Esophagus (tissue), 2 donors: ENCODE data around the gene BRI3. TPM values are rescaled to one million over a fixed set of nuclear protein-coding genes. Genes with fewer than 3 reads are reported as not detected.
A peak's percentile ranks its signal among the peaks of the same experiment; 100 is the strongest.

Experiments
- H3K27ac ChIP-seq, 2 donors: one replicate each; pipeline ENCODE4 v1.5.1; 2013; ENCODE audit warnings: low read depth in 2 of 2, mild to moderate bottlenecking in 2 of 2, inconsistent platforms in 1 of 2, low read length in 1 of 2, moderate library complexity in 1 of 2
- H3K27me3 ChIP-seq, 2 donors: one replicate each; pipeline ENCODE4 v1.6.1; 2013; ENCODE audit warnings: low read length in 2 of 2, control low read depth in 1 of 2, mild to moderate bottlenecking in 1 of 2; ENCODE audit not compliant: insufficient read depth in 2 of 2, control insufficient read depth in 1 of 2
- H3K36me3 ChIP-seq, 2 donors: one replicate each; pipeline ENCODE4 v1.6.1; 2013; ENCODE audit warnings: low read length in 1 of 2; ENCODE audit not compliant: control insufficient read depth in 2 of 2, insufficient read depth in 2 of 2
- H3K4me1 ChIP-seq, 2 donors: one replicate each; pipeline ENCODE4 v1.6.1; 2013; ENCODE audit warnings: low read length in 1 of 2; ENCODE audit not compliant: control insufficient read depth in 2 of 2, insufficient read depth in 2 of 2
- H3K4me3 ChIP-seq, 2 donors: one replicate each; pipeline ENCODE4 v1.5.1; 2013; ENCODE audit warnings: low read length in 2 of 2, mild to moderate bottlenecking in 2 of 2, low read depth in 1 of 2, moderate library complexity in 1 of 2
- H3K9me3 ChIP-seq, 2 donors: one replicate each; pipeline ENCODE4 v1.6.1; 2013; ENCODE audit warnings: mild to moderate bottlenecking in 2 of 2, low read depth in 1 of 2, low read length in 1 of 2, moderate library complexity in 1 of 2; ENCODE audit not compliant: control insufficient read depth in 2 of 2, insufficient read depth in 1 of 2
- whole genome bisulfite sequencing, 2 donors: extraction: QIAGEN DNeasy Blood & Tissue Kit; methylation state at CpG; one replicate each; pipeline ENCODE4 v1.1.7; 2013; 5-methylcytosine and 5-hydroxymethylcytosine counted together
- polyA plus RNA-seq, 2 donors: library from polyadenylated mRNA; stranded (reverse); fragments of 200-250 nt; gene quantifications; one replicate each; pipeline ENCODE4 v1.2.3, GENCODE V29; 2013
- donor health status: healthy with polysubstance abuse.
- donor health status: Bipolar disorder and iron deficiency.

The BRI3 gene
- polyA plus RNA-seq, 2 donors, result 59.4 to 60.1 TPM

- WGBS, 2 donors, result 94 to 95% methylated on average over 14 of the region's 14 CpGs
- Histone ChIP-seq H3K9me3 (no peaks in the 10 kb centered on the region), H3K4me1 (no peaks in the 10 kb centered on the region), H3K27ac (no peak overlapping the region), H3K4me3 (no peak overlapping the region), H3K36me3 (peaks cover 0 to 18% of the 10 kb centered on the region in 2 donors), H3K27me3 (no peaks in the 10 kb centered on the region)
Observed at GRCh38 chr7:98317366-98318040, 36.0 kb downstream of the BRI3 start.

DNA sequence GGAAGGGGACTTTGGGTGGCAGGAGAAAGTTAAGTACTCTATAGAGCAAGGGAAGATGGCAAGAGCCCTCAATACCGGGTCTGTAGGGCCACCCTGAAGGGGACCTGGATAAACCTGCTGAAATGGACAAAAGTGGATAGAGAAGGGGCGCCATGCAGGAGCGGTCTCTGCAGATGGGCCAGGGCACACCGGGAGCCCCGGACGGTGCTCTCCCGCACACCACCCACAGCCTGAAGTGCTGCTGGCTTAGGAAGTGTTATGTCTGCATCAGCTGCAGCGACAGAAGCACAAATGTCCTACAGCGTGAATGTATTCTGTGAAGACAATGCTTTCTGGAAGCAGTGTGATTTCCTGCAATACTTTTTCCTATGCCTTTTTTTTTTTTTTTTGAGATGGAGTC is 37.7 kb downstream of the BRI3 start:
- 92% methylated on average over 9 of the region's 9 CpGs for WGBS, 2 donors

DNA sequence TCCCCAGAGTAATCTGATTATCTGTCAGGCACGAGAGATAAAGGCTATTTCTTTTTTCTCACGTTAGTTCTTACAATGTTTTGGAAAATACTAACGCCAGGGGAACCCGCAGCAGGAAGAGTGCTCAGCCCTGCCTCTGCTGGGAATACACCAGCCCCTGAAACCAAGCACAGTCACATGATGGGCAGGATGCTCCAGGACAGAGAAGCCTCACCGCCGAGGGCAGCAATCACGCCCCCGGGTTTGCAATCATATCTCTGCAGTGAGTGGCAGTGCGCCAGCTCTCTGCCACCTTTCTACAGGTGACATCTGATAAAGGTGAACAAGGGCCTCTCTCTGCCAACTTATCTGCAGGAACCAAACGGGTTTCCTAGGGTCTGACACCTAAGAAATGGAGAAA is 39.8 kb downstream of the BRI3 start:
- Histone ChIP-seq H3K27me3 (no peaks in the 10 kb centered on the region), H3K4me1 (no peaks in the 10 kb centered on the region), H3K36me3 (peaks cover 0 to 14% of the 10 kb centered on the region in 2 donors), H3K4me3 (no peak overlapping the region), H3K27ac (no peak overlapping the region), H3K9me3 (no peaks in the 10 kb centered on the region)
- WGBS, 2 donors, result 62 to 75% methylated on average over 10 of the region's 10 CpGs

More for the DNA sequence above, 37.7 kb downstream of the BRI3 start:
- H3K9me3 ChIP-seq, result no peaks in the 10 kb centered on the region
- no peaks in the 10 kb centered on the region for H3K4me1 ChIP-seq
- H3K27ac ChIP-seq, result no peak overlapping the region
- H3K27me3 ChIP-seq, result no peaks in the 10 kb centered on the region
- H3K36me3 ChIP-seq, result peaks cover 0 to 21% of the 10 kb centered on the region in 2 donors
- no peak overlapping the region for H3K4me3 ChIP-seq

DNA sequence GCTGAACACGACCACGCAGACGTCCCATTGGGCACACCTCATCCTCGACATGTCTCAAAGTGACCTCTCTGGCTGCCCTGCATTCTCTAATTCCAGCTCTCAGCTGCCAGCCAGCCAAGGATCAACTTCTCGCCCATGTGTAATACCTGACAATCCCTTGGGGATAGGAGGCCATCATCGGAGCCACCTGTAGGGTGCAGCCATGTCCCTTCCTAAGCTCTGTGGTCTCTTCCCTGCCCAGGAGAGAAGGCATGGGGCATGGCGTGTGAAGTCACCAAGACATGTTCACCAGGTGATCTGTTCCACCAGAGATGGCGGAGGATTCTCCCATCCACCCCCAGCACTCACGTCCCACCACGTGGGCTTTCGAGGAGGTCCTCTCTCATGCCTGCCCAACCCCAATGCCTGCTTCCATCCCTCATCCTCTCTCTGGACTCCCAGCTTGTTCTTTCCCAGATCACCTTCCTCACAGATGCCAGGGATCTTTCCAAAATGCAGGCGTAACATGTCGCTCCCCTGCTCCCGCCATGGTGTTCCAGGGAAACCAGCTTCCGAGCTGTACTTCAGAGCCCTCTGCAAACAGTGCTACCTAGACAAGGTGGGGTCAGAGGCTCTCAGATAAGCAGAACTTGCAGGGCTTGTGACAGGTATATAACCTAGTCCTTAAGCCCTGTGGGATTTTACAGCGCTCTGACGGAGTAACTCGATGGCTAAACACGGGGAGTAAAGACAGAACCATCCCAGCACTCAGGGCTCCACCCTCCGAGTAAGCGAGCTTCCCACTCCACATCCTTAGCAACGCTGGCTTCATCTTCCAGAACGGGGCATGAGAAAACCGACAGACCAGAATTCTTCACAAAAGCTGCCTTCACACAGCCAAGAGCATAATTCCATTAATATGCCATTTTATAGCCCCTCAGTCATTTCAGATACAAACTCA is 41.1 kb downstream of the BRI3 start:
- Histone ChIP-seq H3K4me3 (no peak overlapping the region), H3K27ac (no peak overlapping the region), H3K36me3 (peaks cover 0 to 10% of the 10 kb centered on the region in 2 donors), H3K9me3 (no peaks in the 10 kb centered on the region), H3K27me3 (no peaks in the 10 kb centered on the region), H3K4me1 (no peaks in the 10 kb centered on the region)
- WGBS, 2 donors, result 78 to 80% methylated on average over 24 of the region's 24 CpGs

DNA sequence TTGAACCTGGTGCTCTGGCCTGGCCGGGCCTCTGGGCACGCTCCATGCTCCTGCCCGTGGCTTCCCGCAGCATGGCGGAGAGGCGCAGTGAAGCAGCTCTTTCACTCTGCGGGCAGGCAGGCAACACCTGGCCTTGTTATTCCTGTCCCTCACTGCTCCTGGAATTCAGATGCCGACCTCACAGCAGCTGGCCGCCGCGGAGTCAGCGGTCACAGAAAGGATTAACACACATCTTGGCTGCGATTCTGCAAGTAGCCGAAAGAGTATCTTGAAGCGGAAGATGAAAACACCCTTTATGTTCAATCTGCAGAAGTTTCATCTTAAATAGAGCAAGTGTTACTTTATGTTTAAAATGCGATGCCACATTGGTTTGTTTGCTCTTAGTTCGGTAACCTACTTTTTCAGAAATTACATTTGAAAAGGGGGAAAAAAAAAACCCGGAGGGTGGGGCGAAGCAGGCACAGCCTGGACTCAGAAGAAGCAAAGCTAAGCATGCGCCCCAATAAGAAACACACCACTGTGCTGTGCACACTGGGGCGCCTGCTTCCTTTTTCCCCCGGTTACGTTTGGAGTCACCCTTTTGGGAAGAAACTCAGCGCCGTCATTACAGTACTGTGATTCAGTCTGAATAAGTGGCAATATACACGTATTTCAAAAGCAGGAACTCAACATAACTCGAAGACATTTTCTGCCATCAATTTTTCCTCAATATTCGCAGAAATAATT is 42.3 kb downstream of the BRI3 start:
- Histone ChIP-seq H3K27ac (peak overlapping the region in 1 of 2 donors; percentile 6), H3K9me3 (no peaks in the 10 kb centered on the region), H3K4me1 (no peaks in the 10 kb centered on the region), H3K36me3 (peaks cover 0 to 7% of the 10 kb centered on the region in 2 donors), H3K4me3 (no peak overlapping the region), H3K27me3 (no peaks in the 10 kb centered on the region)
- 68 to 73% methylated on average over 28 of the region's 28 CpGs for WGBS, 2 donors

DNA sequence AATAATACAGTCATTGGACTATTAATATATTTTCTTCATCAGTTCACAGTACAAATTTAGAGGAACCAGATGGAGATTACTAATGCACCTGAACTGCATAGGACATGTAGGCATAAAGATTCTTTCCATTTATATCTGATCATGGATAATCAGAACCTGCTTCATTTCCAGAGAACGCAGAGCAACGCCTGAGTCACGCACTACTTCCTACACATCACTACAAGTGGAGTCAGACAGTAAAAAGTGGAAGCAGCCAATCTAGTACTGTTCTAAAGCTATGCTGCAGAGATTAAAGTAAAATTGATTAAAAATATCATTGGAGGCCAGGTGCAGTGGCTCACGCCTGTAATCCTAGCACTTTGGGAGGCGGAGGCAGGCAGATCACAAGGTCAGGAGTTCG is 43.3 kb downstream of the BRI3 start:
- H3K4me3 ChIP-seq, result no peak overlapping the region
- H3K4me1 ChIP-seq, result no peaks in the 10 kb centered on the region
- peaks cover 0 to 3% of the 10 kb centered on the region in 2 donors for H3K36me3 ChIP-seq
- H3K9me3 ChIP-seq, result no peaks in the 10 kb centered on the region
- H3K27ac ChIP-seq, result no peak overlapping the region
- no peaks in the 10 kb centered on the region for H3K27me3 ChIP-seq
- WGBS, 2 donors, result 93 to 94% methylated on average over 6 of the region's 6 CpGs

DNA sequence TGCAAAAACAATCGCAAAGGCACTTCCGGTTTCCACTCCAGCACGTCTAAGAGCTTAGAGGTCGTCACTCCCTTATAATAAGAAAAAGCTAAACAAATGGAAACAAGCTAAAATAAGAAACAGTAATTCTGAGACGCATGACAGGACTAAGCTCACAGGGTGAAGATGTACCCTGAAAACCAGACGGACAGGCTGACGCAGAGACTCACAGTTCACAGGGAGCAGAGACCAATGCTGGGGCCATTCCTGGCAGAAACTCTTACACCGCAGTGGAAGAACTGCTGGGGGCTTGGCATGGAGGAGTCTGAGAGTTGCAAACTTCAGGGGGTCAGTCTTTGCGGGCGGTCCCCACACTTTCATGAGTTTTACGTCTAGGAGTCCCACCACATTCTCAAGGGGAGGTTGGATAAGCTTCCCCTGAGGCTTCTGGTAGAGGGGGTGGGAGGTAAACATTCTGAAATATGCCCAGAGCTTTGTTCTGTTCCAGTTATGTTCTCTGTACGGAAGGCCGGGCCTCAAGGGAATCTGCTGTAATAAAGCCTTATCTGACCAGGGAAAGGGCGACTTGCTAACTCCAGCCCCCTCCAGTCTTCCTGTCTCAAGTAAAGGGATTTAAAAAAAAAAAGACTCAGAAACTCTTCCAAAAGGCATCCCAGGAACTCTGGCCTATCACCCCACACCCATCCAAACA is 47.8 kb downstream of the BRI3 start:
- H3K4me3 ChIP-seq, result no peak overlapping the region
- WGBS, 2 donors, result 70% methylated on average over 14 of the region's 14 CpGs
- H3K36me3 ChIP-seq, result no peaks in the 10 kb centered on the region
- H3K9me3 ChIP-seq, result no peaks in the 10 kb centered on the region
- H3K27me3 ChIP-seq, result no peaks in the 10 kb centered on the region
- H3K27ac ChIP-seq, result no peak overlapping the region
- no peaks in the 10 kb centered on the region for H3K4me1 ChIP-seq

GRCh38 chr7:98329791-98330373 is 48.4 kb downstream of the BRI3 start:
- Histone ChIP-seq H3K9me3 (no peaks in the 10 kb centered on the region), H3K27ac (no peak overlapping the region), H3K27me3 (no peaks in the 10 kb centered on the region), H3K4me1 (no peaks in the 10 kb centered on the region), H3K4me3 (no peak overlapping the region), H3K36me3 (no peaks in the 10 kb centered on the region)
- 74 to 84% methylated on average over 9 of the region's 9 CpGs for WGBS, 2 donors
